ENCODE data around the gene POU3F1. TPM values are rescaled to one million over a fixed set of nuclear protein-coding genes. Genes with fewer than 3 reads are reported as not detected.
A peak's percentile ranks its signal among the peaks of the same experiment; 100 is the strongest.

Gene POU3F1
- total RNA-seq, 1 donor from 2014 or later = 10.7 TPM

GRCh38 chr1:38031513-38031866 is 15.1 kb downstream of the POU3F1 start:
- H3K27me3 Mint-ChIP-seq (ENCODE audit: low read depth) = peaks cover 6% of the 10 kb centered on the region
- H3K9me3 Mint-ChIP-seq = no peaks in the 10 kb centered on the region
- H3K4me3 Mint-ChIP-seq = peak overlapping the region; percentile 20
- TF ChIP-seq CTCF (conservative IDR thresholded peaks at IDR 0.05) = no peak
- DNase-seq (ENCODE audit: low read depth, low spot score) = no peak
- peaks cover 31% of the 10 kb centered on the region for H3K4me1 Mint-ChIP-seq
- H3K36me3 Mint-ChIP-seq (ENCODE audit: low read depth) = no peaks in the 10 kb centered on the region
- no peak overlapping the region for H3K27ac Mint-ChIP-seq (ENCODE audit: unreplicated experiment)

GRCh38 chr1:38030596-38031512 is 15.7 kb downstream of the POU3F1 start:
- TF ChIP-seq CTCF (conservative IDR thresholded peaks at IDR 0.05) = no peak
- peaks cover 31% of the 10 kb centered on the region for H3K4me1 Mint-ChIP-seq
- H3K4me3 Mint-ChIP-seq = no peak overlapping the region
- peaks cover 6% of the 10 kb centered on the region for H3K27me3 Mint-ChIP-seq (ENCODE audit: low read depth)
- DNase-seq (ENCODE audit: low read depth, low spot score) = no peak
- H3K36me3 Mint-ChIP-seq (ENCODE audit: low read depth) = no peaks in the 10 kb centered on the region
- no peaks in the 10 kb centered on the region for H3K9me3 Mint-ChIP-seq
- H3K27ac Mint-ChIP-seq (ENCODE audit: unreplicated experiment) = peak overlapping the region; percentile 67

- peaks cover 6% of the 10 kb centered on the region for H3K27me3 Mint-ChIP-seq (ENCODE audit: low read depth)
- no peak for TF ChIP-seq CTCF (conservative IDR thresholded peaks at IDR 0.05)
- H3K9me3 Mint-ChIP-seq = no peaks in the 10 kb centered on the region
- peaks cover 31% of the 10 kb centered on the region for H3K4me1 Mint-ChIP-seq
- peak overlapping the region; percentile 44 for H3K4me3 Mint-ChIP-seq
- no peak overlapping the region for H3K27ac Mint-ChIP-seq (ENCODE audit: unreplicated experiment)
- H3K36me3 Mint-ChIP-seq (ENCODE audit: low read depth) = no peaks in the 10 kb centered on the region
- no peak for DNase-seq (ENCODE audit: low read depth, low spot score)
Measured at GRCh38 chr1:38029685-38030511, 16.7 kb downstream of the POU3F1 start.

- no peak for TF ChIP-seq CTCF (conservative IDR thresholded peaks at IDR 0.05)
- no peak overlapping the region for H3K27ac Mint-ChIP-seq (ENCODE audit: unreplicated experiment)
- H3K36me3 Mint-ChIP-seq (ENCODE audit: low read depth) = no peaks in the 10 kb centered on the region
- H3K27me3 Mint-ChIP-seq (ENCODE audit: low read depth) = peaks cover 4% of the 10 kb centered on the region
- no peaks in the 10 kb centered on the region for H3K9me3 Mint-ChIP-seq
- H3K4me1 Mint-ChIP-seq = peaks cover 31% of the 10 kb centered on the region
- DNase-seq (ENCODE audit: low read depth, low spot score) = no peak
- peak overlapping the region; percentile 78 for H3K4me3 Mint-ChIP-seq
Measured at GRCh38 chr1:38029081-38029681, 17.4 kb downstream of the POU3F1 start.

- H3K4me3 Mint-ChIP-seq = peak overlapping the region; percentile 78
- DNase-seq (ENCODE audit: low read depth, low spot score) = no peak
- TF ChIP-seq CTCF (conservative IDR thresholded peaks at IDR 0.05) = no peak
- no peaks in the 10 kb centered on the region for H3K9me3 Mint-ChIP-seq
- peaks cover 3% of the 10 kb centered on the region for H3K27me3 Mint-ChIP-seq (ENCODE audit: low read depth)
- H3K27ac Mint-ChIP-seq (ENCODE audit: unreplicated experiment) = no peak overlapping the region
- H3K36me3 Mint-ChIP-seq (ENCODE audit: low read depth) = no peaks in the 10 kb centered on the region
- H3K4me1 Mint-ChIP-seq = peaks cover 31% of the 10 kb centered on the region
Measured at GRCh38 chr1:38028671-38029070, 17.9 kb downstream of the POU3F1 start.

Measured in neural crest cell (in vitro differentiated cells).